GM11168 (cell line): ENCODE data around the gene TUBB1.

Experiments used
- in situ Hi-C: fragments of 300-500 bp; cut with MboI; formaldehyde crosslinking; loops from one replicate; pipeline ENCODE4 v1.12.0; 2022; ENCODE audit warnings: low sequenced_read_pairs; ENCODE audit not compliant: unreplicated experiment

The TUBB1 gene

DNA sequence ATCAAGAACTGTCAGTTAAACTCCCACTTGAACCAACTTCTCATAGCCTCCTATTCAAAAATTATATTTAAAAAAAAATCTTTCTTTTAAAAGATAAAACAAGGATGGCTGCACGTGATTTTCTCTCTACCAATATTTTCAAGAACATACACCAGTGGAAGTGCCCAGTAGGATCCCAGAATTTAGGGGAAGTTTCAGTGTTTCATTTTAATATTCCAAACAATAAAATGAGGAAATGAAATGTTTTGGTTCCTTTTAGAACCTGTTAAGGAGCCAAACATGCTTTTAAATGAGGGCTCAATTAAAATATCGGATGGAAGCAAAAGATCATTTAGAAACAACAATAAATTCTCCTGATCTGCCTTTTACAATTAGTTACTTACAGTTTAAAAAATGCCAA lies 49.8 kb downstream of the TUBB1 start:
- in situ Hi-C loops = no loop called here

DNA sequence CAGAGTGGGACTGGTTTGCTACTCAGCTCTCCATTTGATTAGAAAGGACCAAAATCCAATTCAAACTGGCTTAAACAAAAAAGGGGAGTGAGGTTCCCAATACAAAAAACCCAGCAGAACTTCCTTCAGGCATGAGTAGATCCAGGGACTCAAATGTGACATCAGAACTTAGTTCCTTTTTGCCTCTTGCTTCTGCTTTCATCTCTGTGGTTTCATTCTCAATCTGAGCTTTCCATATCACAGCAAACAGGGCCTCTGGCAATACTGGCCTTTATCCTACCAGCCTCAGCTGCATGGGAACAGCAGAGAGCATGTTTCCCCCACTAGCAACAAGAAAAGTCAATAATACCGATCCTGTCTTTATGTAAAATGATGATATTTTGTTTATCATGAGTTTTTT lies 52.0 kb downstream of the TUBB1 start:
- in situ Hi-C loops = no loop called here

GRCh38 chr20:59073582-59073981 lies 54.4 kb downstream of the TUBB1 start:
- in situ Hi-C loops = no loop called here

DNA sequence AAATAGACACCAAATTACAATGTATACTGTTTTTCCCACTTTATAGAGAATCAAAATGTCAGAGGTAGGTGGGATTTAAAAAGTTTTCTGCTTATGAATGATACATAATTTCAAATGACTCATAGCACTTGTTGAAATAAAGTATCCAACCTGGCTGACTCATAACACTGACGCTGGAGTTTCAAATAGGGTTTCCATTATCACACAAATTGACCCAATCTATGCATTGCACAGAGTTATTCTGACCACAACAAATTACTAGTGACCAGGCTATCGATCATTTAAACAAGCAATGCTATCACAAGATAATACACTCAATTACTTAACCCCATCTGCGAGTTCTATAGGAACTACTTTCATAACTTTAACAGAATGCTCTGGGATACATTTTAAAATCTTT lies 55.2 kb downstream of the TUBB1 start:
- in situ Hi-C loops = no loop called here

- in situ Hi-C loops = no loop called here
These were observed 56.8 kb downstream of the TUBB1 start for GRCh38 chr20:59075934-59076508.
